Gastrocnemius medialis (tissue), 4 donors: ENCODE data around the gene KLHL29. TPM values are rescaled to one million over a fixed set of nuclear protein-coding genes. Genes with fewer than 3 reads are reported as not detected.

Experiments
- ATAC-seq, 2 donors: fragments of 150-250 bp; one replicate each; pipeline ENCODE4 v1.9.1; 2016
- DNase-seq, 2 donors: peaks; one replicate each; pipeline ENCODE4 v3.0.0-alpha.2; 2019
- H3K27ac ChIP-seq, 4 donors: fragments of 200-600 bp; sonication (generic); 1 replicate in 1 of 4; 2 replicates in 3 of 4; pipeline ENCODE4 v1.5.1; 2016 to 2018; ENCODE audit warnings: mild to moderate bottlenecking in 2 of 4, moderate library complexity in 1 of 4
- H3K27me3 ChIP-seq, 3 donors: fragments of 200-600 bp; sonication (generic) in 2 of 3; 1 replicate in 1 of 3; 2 replicates in 2 of 3; pipeline versions ENCODE4 v1.5.1 to v1.6.0; 2016 to 2019; ENCODE audit warnings: mild to moderate bottlenecking in 1 of 3, moderate library complexity in 1 of 3
- H3K36me3 ChIP-seq, 2 donors: fragments of 200-600 bp; sonication (generic) in 1 of 2; one replicate each; pipeline ENCODE4 v1.5.1; 2017 to 2018
- H3K4me1 ChIP-seq, 2 donors: fragments of 200-600 bp; sonication (generic) in 1 of 2; one replicate each; pipeline ENCODE4 v1.5.1; 2016 to 2017; ENCODE audit warnings: mild to moderate bottlenecking in 2 of 2
- H3K4me3 ChIP-seq, 4 donors: fragments of 200-600 bp; sonication (generic) in 3 of 4; 1 replicate in 1 of 4; 2 replicates in 3 of 4; pipeline ENCODE4 v1.5.1; 2016 to 2019; ENCODE audit warnings: mild to moderate bottlenecking in 2 of 4
- H3K9me3 ChIP-seq, 3 donors: fragments of 200-600 bp; sonication (generic) in 2 of 3; 1 replicate in 1 of 3; 2 replicates in 2 of 3; pipeline ENCODE4 v1.5.1; 2016 to 2019
- POLR2A ChIP-seq, 2 donors: fragments of 450-650 bp; IDR thresholded peaks; one replicate each; pipeline ENCODE4 v1.6.1; 2017; ENCODE audit warnings: antibody characterized with exemption in 2 of 2, mild to moderate bottlenecking in 2 of 2, moderate library complexity in 2 of 2
- in situ Hi-C, 4 donors: fragments of 200-750 bp; cut with MboI; loops; one replicate each; pipeline versions ENCODE4 v1.15.0 to v1.8.0; 2017; ENCODE audit warnings: low sequenced_read_pairs in 4 of 4
- intact Hi-C: fragments of 100-400 bp; cut with DNase I; formaldehyde crosslinking; loops from one replicate; pipeline ENCODE4 v1.15.1; 2023; ENCODE audit warnings: low total_unique reads
- total RNA-seq, 4 donors: library from RNA; depleted of rRNA; stranded (reverse); fragments of >200 nt; gene quantifications; one replicate each; pipeline versions ENCODE4 v1.1.0 to v1.2.3, GENCODE V29; 2016
- TF ChIP-seq, protein P1 (sequence below), 5 experiments: fragments of 450-650 bp in 3 of 5; fragments of 200-600 bp in 2 of 5; sonication (generic) in 2 of 5; IDR thresholded peaks in 4 of 5; conservative IDR thresholded peaks in 1 of 5; 1 replicate in 4 of 5; 2 replicates in 1 of 5; pipeline ENCODE4 v1.5.1; 2016 to 2019; ENCODE audit warnings: antibody characterized with exemption in 5 of 5, mild to moderate bottlenecking in 3 of 5, moderate library complexity in 3 of 5

KLHL29 gene
- total RNA-seq, 4 donors from 2014 or later, result 4.3 to 24.9 (median 8.7) TPM

DNA sequence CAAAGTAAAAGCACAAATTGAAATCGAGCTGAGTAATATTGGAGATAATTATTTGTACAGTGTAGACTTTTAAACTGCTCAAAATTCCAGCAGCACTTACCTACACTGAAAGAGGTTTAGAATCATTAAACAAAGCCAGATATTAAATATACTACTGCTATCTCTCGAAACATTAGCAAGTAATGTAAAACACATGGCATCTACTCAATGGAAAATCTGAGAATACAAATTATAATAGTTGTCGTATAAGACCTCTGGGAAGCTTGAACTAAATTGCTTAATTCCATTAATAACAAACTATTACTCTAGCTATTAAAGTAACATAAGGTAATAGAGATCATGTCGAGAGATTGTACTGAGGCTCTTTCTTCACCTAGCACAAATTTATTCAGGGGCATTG lies 108.9 kb downstream of the KLHL29 start:
- intact Hi-C loops (no loop called here), in situ Hi-C loops (no loop called here)
- no peaks in the 10 kb centered on the region for H3K27me3 ChIP-seq
- no peak overlapping the region for H3K27ac ChIP-seq
- ATAC-seq, result no peak
- H3K9me3 ChIP-seq, result no peaks in the 10 kb centered on the region
- no peak for DNase-seq
- H3K4me3 ChIP-seq, result no peak overlapping the region
- H3K4me1 ChIP-seq, result peaks cover 12 to 15% of the 10 kb centered on the region in 2 donors
- H3K36me3 ChIP-seq, result no peaks in the 10 kb centered on the region
- TF ChIP-seq, protein P1, sequence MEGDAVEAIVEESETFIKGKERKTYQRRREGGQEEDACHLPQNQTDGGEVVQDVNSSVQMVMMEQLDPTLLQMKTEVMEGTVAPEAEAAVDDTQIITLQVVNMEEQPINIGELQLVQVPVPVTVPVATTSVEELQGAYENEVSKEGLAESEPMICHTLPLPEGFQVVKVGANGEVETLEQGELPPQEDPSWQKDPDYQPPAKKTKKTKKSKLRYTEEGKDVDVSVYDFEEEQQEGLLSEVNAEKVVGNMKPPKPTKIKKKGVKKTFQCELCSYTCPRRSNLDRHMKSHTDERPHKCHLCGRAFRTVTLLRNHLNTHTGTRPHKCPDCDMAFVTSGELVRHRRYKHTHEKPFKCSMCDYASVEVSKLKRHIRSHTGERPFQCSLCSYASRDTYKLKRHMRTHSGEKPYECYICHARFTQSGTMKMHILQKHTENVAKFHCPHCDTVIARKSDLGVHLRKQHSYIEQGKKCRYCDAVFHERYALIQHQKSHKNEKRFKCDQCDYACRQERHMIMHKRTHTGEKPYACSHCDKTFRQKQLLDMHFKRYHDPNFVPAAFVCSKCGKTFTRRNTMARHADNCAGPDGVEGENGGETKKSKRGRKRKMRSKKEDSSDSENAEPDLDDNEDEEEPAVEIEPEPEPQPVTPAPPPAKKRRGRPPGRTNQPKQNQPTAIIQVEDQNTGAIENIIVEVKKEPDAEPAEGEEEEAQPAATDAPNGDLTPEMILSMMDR (IDR thresholded peaks at IDR 0.05 in 4 of 5, conservative IDR thresholded peaks at IDR 0.05 in 1 of 5), result no peak
- TF ChIP-seq POLR2A (IDR thresholded peaks at IDR 0.05), result no peak

DNA sequence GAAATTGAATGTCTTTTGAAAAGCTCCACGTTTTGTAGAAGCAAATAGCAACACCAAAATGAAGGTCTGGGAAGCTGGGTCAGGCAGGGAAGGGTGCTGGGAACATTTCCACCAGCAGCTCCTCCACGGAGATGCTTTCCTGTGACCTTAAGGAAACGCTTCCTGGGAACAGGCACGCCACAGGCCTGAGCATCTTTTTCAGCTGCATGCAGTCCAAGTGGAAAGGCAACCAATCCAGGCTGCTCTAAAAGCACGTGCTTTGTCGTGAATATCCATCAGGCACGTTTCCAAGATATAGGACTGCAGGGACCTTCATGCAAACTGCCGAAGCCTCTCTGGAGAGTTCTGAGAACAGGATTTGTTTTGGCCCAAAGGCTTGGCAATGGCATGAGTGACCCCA lies 109.3 kb downstream of the KLHL29 start:
- no peaks in the 10 kb centered on the region for H3K36me3 ChIP-seq
- in situ Hi-C loops, result no loop called here
- intact Hi-C loops, result no loop called here
- no peak overlapping the region for H3K27ac ChIP-seq
- H3K9me3 ChIP-seq, result no peaks in the 10 kb centered on the region
- ATAC-seq (no peak), DNase-seq (no peak)
- no peak overlapping the region for H3K4me3 ChIP-seq
- H3K27me3 ChIP-seq, result no peaks in the 10 kb centered on the region
- peaks cover 12 to 19% of the 10 kb centered on the region in 2 donors for H3K4me1 ChIP-seq
- no peak for TF ChIP-seq POLR2A (IDR thresholded peaks at IDR 0.05)
- TF ChIP-seq, protein P1 (IDR thresholded peaks at IDR 0.05 in 4 of 5, conservative IDR thresholded peaks at IDR 0.05 in 1 of 5), result no peak

DNA sequence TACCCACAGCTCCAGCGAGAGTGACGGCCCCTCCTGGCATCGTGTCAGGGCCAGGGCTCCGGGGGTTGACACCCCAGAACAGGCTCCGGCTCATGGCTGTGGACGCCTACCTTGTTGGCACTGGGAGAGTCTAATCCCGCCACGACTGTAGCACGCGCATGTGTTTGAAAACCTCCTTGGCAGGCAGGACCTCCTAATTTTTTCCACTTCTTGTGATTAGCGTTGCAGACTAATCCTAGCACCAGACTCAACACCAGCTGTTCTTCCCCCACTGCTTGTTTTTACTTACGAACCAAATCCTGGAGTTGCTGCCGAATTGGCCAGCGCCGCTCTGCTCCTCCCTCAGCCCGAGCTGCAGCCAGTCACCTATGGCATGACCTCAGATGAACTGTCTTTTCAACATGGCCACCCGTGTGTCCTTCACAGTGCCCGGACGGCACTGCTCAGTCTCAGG lies 110.7 kb downstream of the KLHL29 start:
- no peaks in the 10 kb centered on the region for H3K9me3 ChIP-seq
- peak; percentile 12 to 21 for ATAC-seq
- no peak for DNase-seq
- no peak overlapping the region for H3K4me3 ChIP-seq
- H3K4me1 ChIP-seq, result peaks cover 17 to 19% of the 10 kb centered on the region in 2 donors
- in situ Hi-C loops, result no loop called here
- peak overlapping the region in 1 of 4 donors; percentile 18 for H3K27ac ChIP-seq
- intact Hi-C loops, result no loop called here
- no peaks in the 10 kb centered on the region for H3K27me3 ChIP-seq
- TF ChIP-seq POLR2A (IDR thresholded peaks at IDR 0.05), result no peak
- TF ChIP-seq, protein P1 (IDR thresholded peaks at IDR 0.05 in 4 of 5, conservative IDR thresholded peaks at IDR 0.05 in 1 of 5), result no peak
- H3K36me3 ChIP-seq, result no peaks in the 10 kb centered on the region

GRCh38 chr2:23496456-23496855 lies 111.5 kb downstream of the KLHL29 start:
- no peak overlapping the region for H3K27ac ChIP-seq
- H3K4me1 ChIP-seq, result peaks cover 17 to 19% of the 10 kb centered on the region in 2 donors
- TF ChIP-seq POLR2A (IDR thresholded peaks at IDR 0.05), result no peak
- TF ChIP-seq, protein P1 (IDR thresholded peaks at IDR 0.05 in 4 of 5, conservative IDR thresholded peaks at IDR 0.05 in 1 of 5), result no peak
- no peak overlapping the region for H3K4me3 ChIP-seq
- H3K36me3 ChIP-seq, result no peaks in the 10 kb centered on the region
- DNase-seq, result no peak
- ATAC-seq, result no peak
- intact Hi-C loops, result no loop called here
- H3K9me3 ChIP-seq, result no peaks in the 10 kb centered on the region
- in situ Hi-C loops, result no loop called here
- H3K27me3 ChIP-seq, result no peaks in the 10 kb centered on the region

GRCh38 chr2:23497063-23497462 lies 112.1 kb downstream of the KLHL29 start:
- Histone ChIP-seq H3K36me3 (no peaks in the 10 kb centered on the region), H3K27ac (peak overlapping the region in 1 of 4 donors; percentile 1), H3K4me3 (no peak overlapping the region), H3K9me3 (no peaks in the 10 kb centered on the region), H3K4me1 (peaks cover 17 to 19% of the 10 kb centered on the region in 2 donors), H3K27me3 (no peaks in the 10 kb centered on the region)
- ATAC-seq (no peak), DNase-seq (no peak)
- no peak for TF ChIP-seq POLR2A (IDR thresholded peaks at IDR 0.05)
- TF ChIP-seq, protein P1 (IDR thresholded peaks at IDR 0.05 in 4 of 5, conservative IDR thresholded peaks at IDR 0.05 in 1 of 5), result no peak
- in situ Hi-C loops, result no loop called here
- intact Hi-C loops, result no loop called here
